CD4-positive, alpha-beta T cell treated with Interleukin-12 subunit alpha and Interleukin-12 subunit beta, for 1 hour (primary cell): ENCODE data around the gene KPNA1.

Experiments used
- DNase-seq: peaks from one replicate; pipeline ENCODE4 v3.0.0-alpha.2; 2020

Gene KPNA1

DNA sequence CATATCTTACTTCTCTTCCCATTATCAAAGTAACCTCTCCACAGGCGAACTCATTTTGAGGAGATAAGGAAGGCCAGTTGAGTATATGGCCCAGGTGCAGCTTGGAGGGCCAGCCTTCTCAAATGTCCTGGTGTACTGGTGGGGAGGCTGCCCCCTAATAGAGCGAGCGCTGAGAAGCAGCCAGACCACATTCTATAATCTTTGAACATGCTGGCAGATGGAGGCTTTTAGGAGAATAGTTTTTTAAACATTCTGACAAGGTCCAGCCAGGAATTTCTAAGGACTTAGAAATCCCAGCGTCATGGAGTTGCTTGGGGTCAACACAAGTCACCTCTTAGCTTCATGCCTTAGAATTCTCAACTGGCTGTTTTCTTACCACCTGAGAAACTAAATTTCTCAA, 104.6 kb downstream of the KPNA1 start:
- DNase-seq, result no peak

DNA sequence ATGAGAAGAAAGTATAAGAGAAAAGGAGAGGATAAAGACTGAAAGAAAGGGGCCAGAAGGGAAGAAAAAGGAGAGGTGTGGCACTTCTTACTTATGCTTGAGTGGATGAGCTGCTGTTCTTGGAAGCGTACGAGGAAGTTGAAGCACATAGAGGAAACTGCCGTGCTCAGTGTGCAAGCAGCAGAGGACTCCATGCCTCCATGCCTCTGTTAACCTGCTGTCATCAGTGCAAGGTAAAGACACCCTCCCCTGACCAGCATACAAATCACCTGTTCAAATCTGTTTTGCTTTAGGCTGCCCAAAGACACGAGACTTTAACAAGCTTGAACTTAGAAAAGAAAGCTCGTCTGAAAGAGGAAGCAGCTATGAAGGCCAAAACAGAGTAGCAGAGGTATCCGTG, 105.3 kb downstream of the KPNA1 start:
- DNase-seq, result no peak

DNA sequence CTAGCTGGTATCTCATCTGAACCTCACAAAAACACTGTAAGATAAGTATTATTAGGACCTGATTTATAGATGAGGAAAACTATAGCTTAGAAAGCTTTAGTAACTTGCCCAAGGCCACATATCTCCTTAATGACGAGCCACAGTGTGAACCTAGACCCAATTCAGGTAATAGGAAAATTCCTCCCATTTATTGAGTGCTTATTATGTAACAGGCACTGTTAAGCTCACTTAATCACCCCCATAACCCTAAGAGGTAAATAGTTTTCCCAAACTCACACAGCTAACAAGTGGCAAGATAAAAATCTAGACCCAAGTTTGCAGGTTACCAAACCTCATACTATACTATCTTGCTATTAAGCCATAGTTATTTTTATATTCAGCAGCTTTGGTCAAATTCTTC, 106.8 kb downstream of the KPNA1 start:
- no peak for DNase-seq

DNA sequence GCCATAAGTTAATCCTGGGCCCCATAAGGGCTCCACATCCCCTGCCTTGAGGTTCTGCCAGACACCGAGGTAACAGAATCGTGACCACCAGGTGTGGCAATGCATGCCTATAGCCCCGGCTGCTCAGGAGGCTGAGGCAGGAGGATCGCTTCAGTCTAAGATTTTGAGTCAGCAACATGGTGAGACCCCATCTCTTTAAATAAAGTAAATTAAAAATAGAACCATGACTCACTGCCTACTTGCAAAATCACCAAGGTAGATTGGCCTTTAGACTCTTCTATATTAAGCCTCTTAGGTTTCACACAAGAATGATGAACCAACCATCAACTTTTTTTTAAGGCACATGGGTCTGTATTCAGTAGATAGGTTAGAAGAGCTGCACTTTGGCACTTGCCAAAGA, 108.5 kb downstream of the KPNA1 start:
- DNase-seq, result no peak

DNA sequence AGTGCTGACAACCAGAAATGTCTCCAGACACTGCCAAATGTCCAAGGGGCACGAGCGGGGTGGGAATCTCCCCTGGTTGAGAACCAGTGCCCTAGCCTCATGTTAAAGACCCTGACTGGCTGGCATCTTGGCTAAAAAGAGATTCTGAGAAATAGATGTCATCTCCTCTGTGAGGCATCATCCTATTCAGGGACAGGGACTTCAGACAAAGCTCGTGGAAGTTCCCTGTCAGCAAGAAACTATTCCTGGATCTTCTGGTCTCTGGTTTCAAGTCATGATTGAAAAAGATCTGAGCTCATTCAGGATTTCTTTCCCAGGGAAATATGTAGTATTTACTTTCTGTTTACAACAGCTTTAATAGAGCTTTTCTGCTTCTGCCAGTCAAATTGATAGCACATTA, 109.7 kb downstream of the KPNA1 start:
- DNase-seq, result no peak

DNA sequence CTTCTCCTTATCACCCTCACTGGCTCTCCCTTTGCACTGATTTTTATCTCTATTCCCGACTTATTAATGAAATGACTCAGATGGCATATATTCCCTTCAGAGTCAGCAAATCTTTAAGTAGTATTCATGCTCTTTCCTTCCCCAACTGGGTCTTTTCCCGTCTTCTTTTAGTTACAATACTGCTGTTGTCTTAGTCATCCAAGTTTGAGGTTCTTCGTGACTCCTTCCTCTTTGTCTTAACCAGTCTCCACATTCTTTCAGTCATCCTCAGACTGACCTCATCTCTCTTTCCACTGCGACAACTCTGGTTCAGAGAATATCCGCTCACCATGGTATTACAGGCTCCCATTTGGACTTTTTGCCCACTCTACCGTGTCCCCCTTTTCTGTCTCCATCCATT, 111.2 kb downstream of the KPNA1 start:
- no peak for DNase-seq

DNA sequence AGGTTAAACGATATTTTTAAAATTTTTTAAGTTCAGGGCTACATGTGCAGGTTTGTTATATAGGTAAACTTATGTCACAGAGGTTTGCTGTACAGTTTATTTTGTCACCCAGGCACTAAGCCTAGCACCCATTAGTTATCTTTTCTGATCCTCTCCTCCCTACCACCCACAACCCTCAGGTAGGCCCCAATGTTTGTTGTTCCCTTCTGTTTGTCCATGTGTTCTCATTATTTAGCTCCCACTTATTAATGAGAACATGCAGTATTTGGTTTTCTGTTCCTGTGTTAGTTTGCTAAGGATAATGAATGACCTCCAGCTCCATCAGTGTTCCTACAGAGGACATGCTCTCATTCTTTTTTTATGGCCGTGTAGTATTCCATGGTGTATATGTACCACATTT, 115.8 kb downstream of the KPNA1 start:
- no peak for DNase-seq

DNA sequence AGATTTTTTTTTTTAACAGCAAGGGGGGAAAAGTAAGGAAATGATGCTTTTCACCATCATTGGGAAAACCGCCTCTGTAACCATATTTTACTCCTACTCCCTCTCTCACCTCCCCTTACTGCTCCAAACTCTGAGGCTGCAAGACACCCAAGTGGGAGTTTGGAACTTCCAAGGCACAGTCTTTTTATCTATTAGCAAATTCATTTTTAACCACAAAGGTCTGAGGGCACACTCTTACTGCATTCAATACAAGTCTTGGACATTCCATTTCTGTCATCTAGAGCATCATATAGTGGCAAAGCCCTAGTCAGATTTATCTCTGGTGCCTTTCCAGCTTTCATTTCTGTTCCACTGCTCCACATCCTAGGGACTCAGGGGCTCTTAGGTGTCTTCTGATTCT, 117.5 kb downstream of the KPNA1 start:
- DNase-seq, result no peak

DNA sequence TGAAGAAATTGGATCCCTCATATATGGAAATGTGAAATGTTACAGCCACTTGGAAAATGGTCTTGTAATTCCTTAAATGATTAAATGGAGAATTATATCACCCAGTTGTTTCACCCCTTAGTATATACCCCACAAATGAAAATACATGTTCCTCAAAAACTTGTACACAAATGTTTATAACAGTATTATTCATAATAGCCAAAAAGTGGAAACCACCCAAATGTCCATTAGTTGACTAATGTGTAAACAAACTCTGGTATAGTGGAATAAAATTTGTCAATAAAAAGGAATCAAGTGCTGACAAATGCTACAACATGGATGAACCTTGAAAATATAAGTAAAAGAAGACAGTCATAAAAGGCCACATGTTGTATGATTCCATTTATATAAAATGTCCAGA, 118.2 kb downstream of the KPNA1 start:
- no peak for DNase-seq

DNA sequence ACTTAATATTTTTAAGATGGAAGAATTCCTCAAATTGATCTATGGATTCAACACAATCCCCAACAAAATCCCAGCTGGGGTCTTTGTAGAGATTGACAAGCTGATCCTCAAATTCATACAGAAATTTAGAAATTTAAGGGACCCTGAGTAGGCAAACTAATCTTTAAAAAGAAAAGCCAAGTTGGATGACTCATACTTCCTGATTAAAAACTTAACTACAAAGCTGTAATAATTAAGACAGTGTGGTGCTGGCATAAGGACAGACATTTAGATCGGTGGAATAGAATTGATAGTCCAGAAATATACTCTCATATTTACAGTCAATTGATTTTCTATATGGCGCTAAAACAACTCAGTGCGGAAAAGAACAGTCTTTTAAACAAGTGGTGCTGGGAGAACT, 119.2 kb downstream of the KPNA1 start:
- no peak for DNase-seq

DNA sequence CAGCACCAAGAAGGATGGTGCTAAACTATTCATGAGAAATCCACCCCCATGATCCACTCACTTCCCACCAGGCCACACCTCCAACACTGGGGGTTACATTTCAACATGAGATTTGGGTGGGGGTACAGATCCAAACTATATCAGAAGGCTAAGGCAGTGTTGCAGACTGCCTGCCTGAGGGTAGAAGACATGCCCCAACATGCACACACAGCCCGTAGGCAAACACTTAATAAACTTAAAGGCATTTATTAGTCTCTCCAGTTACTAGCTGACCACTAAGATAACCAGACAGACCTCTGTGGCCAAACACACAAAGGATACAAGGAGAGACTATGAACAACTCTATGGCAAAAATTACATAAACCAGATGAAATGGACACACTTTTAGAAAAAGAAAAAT, 120.6 kb downstream of the KPNA1 start:
- DNase-seq, result no peak

DNA sequence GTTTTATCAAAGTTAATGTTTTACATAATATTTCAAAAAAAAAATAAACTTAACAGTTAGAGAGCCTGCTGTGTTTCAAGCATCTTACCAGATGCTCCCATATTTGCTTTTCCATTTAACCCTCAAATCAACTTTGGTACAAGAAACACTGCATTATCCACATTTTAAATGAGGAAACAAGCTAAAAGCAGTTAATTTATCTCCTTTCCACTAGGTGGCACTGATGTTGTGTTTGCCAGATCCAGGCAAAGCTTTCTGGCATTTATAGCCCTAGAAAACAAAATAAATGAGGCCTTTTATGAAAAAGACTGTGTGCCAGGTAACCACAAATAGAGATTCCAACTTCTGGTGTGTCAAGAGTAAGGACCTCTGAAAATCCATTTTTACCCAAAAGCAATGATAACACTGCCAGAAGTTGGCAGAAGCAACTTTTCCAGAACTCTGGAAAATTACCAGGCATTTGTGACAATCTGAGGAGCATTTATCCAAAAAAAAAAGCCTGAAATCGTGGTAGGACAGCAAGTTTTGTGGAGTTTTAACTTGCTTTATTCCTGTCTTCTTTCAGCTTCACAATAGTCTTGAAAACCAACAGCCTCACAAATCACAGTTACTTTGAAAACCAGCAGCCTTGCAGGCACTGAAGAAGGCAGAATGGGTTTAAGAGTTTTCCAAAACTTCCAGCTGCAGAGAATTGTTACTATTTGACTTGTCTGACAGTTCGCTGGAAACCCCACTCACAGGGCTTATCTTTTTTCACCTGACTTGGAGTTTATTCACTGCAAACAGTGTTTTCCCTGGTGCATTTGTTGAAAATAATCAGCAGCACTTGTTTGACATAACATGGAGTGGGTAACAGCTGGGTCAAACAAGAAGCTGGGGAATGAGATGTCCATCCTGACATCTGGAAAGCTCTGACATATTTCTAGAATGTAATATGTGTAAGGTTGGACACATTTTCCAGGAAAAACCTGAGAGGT, 121.6 kb downstream of the KPNA1 start:
- peak; percentile 55 for DNase-seq

DNA sequence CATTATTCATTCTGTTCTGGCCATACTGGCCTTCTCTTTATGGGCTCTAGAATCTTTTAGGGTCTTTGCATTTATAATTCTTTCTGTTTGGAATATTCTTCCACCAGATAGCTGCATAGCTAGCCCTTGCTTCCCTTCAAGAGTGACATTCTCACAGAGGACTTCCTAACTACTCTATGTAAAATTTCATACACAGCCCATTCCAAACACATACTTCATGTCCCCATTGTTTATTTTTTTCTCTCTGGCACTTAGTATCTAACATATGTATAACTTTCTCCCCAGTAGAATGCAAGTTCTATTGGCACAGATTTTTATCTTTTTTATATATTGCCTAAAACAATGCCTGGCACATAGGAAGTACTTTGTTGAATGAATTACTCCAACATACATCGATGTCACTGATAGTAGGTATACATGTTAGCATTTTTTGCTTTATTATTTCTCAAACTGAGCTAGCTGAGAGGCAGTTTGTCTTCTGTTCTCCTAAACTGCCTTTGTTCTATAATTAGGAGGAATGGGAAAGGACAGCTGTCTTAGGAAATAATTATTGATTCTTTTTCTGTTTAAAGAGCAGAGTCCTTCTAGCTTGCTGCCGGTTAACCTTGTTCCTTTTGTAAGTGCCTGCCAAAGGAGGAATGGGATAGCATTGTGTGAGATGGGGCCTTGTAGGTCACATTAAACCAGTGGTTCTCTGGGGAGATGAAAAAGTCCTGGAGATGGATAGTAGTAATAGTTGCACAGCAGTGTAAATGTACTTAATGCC, 122.9 kb downstream of the KPNA1 start:
- DNase-seq, result no peak

DNA sequence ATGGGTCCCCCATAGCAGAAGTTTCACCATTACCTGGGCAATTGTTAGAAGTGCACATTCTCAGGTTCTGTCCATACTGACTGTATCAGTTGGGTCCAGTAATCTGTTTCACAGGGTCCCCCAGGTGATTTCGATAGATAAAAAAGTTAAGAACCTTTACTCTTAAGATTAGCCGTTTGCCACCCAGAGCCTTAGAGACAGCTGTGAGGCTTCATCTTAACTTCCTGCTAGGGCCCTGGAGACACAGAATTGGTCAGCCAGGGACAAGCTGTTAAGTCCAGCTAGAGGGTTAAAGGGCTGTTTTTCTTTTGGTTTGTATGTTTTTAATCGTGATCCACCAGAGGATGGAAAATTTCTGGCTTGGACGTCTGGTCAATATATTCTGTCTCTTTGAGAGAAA, 124.1 kb downstream of the KPNA1 start:
- no peak for DNase-seq

DNA sequence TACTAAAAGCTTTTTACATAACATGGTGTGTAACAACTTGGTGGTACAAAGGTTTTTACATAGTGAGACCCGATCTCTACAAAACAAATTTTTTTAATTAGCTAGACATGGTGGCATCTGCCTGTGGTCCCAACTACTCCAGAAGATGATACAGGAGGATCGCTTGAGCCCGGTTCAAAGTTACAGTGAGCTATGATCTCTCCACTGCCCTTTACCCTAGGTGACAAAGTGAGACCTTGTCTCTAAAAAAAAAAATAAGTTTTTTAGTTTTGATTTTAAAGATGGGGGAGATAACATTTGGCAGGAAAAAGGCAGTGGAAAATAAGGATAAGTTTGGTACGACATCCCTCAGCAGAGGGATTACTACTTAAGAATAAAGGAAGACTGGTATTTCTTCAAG, 124.8 kb downstream of the KPNA1 start:
- DNase-seq, result no peak

DNA sequence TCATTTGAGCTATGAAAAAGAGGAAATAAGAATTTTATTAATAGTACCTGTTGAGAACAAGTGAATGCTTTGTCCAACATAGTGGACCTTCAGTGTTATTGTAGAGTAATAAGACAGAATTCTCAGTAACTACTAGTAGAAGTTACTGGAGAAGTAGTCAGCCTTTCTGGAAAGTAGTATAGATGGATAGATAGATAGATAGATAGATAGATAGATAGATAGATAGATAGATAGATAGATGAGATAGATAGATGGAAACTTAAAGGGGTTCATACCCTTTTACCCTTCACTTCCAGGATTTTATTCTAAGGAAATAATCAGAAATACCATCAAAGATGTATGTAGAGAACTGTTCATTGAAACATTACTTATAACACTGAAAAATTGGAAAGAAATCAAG, 125.5 kb downstream of the KPNA1 start:
- no peak for DNase-seq

DNA sequence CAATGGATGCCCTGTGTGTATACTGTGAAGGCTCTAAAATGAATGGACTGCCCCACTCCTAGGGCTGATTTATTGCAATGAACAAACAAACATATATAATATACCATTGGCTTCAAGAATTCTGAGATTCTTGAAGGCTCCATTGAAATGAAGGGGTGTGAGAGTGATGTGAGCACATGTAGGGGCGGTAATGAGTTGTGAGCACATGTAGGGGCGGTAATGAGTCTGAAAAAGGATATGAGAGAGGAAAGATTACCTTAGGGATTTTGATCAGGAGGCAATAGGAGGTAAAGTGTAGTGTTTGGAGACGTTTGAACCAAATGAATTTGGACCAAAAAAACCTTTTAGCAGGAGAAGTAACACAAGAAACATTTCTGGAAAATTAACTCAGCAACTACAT, 127.0 kb downstream of the KPNA1 start:
- no peak for DNase-seq

DNA sequence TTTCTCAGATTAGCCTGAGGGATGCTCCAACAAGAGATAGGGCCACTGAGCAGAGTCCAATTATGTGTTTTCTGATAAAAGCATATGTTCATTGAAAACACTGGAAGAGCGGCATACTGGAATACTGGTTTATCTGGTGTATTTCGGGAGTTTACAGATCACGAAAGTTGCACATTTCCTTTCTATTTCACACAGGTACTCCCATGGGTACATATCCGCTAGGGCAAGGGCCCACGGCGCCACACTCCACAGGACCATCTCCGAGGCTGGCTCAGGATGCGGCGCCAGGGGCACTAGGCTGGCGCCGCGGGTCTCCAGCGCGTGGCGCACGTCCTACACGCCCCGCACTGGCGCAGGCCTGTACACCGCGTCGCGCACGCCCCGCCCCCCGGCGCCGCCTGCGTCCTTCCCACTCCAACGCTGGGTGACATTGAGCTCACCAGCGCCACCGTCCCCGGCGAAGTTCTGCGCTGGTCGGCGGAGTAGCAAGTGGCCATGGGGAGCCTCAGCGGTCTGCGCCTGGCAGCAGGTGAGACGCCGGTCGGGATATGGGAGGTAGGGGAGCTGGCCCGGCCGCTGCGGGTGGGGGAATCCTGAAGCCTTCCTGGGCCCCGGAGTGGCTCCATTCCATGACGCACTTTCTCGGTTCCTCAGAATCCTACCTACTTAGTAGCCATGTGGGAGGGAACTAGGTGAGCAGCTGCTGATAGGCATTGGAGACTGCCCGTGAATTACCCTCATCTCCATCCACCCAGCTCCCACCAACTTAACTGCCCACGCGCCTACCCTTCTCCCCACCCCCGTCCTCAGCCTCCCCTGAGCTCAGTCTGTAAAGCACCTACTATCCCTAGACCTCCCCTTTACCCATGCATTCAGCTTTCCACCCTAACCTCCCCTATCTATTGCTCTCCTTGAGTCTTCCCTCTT, 130.7 kb downstream of the KPNA1 start, which contains the start of gene FAM162A:
Gene FAM162A, plus strand, starts transcription at position 412 of the 927 bp plus-strand sequence. Its CDS starts 84 bp downstream, at position 496.
- peak; percentile 94 for DNase-seq

DNA sequence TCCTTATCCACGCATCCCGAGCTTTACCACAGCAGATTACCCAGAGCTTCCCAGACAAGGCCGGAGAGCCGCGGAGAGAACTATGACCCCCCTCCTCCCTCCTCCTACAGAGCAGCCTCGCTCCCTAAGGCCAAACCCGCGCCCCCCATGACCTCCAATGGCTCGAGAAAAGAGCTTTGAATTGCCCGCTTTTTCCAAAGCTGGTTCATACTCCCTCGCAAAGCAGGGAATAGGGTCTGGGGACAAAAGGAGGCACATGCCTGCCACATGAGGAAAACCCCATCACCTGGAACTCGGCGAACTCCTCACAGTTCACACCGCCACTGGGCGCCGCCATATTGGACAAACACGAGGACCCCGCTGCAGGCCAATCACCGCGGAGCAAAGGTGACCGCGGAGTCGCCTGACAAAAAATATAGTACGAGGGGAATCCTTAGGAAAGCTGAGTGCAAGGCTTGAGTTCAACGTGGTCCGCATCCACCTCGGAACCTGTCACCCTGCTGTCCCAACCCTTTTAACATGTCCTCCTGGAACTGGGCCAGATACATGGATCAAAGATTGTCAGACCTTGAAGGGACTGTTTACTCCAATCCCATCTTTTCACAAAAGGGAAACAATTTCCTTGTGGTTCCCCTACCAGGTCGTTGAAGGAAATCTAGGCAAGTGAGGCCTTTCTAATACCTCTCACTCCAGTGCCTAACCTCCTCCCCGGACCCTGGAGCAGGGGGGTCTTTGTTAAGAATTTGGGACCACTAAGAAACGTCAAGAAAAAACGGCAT, 131.7 kb downstream of the KPNA1 start, which contains the start of gene MIX23:
Gene MIX23, minus strand, starts transcription at position 344 of the 779 bp plus-strand sequence. Its CDS starts 7 bp downstream, at position 337.
- peak; percentile 85 for DNase-seq

DNA sequence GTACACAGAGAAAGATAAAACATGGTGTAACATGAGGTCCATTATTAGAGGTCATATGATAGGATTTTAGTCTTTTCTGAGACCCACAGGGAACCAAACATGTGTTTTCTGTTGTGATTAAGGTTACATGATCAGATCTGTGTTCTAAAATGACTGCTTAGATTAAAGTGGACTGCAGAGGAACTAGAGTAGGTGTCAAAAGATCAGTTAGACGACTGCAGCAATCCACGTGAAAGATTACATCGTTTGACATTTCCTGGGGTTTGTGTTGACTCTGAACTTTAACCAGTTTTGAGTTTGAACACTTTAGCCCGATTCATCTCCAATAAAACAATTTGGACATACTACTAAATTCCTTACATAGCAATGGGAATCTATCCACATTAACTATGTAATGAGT, 136.8 kb downstream of the KPNA1 start:
- DNase-seq, result no peak

DNA sequence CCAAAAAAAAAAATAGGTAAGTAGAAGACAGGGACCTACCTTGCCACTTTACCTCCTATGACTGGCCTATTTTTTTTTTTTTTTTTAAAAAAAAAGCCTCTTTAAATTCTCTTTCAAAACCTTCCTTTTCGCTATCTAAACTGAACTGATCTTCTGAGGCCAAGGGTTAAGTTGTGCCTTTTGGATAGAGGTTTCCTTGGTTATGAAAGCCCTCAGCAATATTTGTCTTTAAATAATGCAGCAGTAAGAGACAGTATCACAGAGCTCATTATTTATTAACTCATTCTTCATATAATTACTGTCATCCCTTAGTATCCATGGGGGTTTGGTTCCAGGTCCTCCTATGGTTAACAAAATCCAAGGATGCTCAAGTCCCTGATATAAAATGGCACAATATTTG, 140.7 kb downstream of the KPNA1 start:
- DNase-seq, result no peak
